Right renal cortex interstitium (tissue), 3 donors: ENCODE measurements around the gene FXYD5. TPM values are rescaled to one million over a fixed set of nuclear protein-coding genes. Genes with fewer than 3 reads are reported as not detected.
"Not testable (repeated sequence)": the region's sequence is repeated elsewhere in the genome, so short reads cannot be mapped to it uniquely, and the experiment has no call there.

Experiments
- DNase-seq, 3 donors: peaks; one replicate each; pipeline ENCODE4 v3.0.0-alpha.2; 2013; ENCODE audit warnings: low read depth in 3 of 3, low spot score in 2 of 3
- polyA plus RNA-seq, 3 donors: library from polyadenylated mRNA; unstranded; fragments of 120-200 nt; gene quantifications; one replicate each; pipeline ENCODE4 v1.2.1, GENCODE V29; 2013; ENCODE audit not compliant: insufficient read length in 3 of 3

The FXYD5 gene
- polyA plus RNA-seq, 3 donors: 19.1 to 36.7 (median 25.5) TPM

DNA sequence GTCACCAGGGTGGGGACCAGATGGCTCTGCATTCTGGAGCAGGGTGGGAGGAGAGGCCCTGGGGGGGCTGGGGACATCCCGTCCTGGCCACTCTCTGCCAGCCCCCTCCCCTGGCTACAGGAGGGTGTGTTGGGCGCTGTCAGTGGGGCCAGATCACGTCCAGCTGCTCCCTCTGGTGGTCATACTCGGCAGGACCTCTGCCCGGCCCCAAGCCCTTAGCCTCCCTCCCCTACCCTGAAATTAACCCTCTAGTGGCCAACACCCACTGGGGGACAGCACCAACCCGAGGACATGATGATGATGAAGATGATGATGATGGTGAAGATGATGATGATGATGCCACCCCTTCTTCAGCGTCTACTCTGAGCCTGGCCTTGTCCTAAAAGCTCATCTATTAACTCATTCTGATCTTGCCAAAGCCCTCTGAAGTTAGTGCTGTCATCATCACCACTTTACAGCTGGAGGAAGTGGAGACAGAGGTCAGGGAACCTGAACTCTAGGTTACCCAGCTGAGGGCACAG lies 19.1 kb upstream of the FXYD5 start:
- DNase-seq: peak in 1 of 3 donors; percentile 75

DNA sequence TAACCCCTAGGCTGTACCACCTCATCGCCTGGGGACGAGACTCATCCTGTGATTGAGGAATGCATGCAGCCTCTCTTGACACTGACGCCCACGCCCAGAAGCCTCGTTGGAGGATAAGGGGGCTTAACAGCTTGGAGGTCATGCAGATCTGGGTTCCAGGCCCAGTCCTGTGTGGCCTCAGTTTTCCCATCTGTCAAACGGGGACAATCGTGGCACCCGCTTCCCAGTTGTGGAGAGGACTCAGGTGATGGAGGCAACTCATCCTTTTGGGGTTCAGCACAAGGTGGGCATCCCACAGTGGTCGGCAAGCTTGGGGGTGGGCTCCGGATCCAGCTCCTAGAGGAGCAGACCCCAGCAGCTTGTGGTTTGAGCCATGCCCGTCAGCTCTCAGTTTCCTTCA lies 18.3 kb upstream of the FXYD5 start:
- DNase-seq: no peak

GRCh38 chr19:35136977-35137702 lies 17.4 kb upstream of the FXYD5 start:
- DNase-seq: no peak

- no peak for DNase-seq
Observed at GRCh38 chr19:35138305-35138892, 16.1 kb upstream of the FXYD5 start, which contains the start of gene FXYD1. FXYD1 (plus strand) TSS chr19:35138824; CDS start chr19:35140080, 1,256 bp downstream.

DNA sequence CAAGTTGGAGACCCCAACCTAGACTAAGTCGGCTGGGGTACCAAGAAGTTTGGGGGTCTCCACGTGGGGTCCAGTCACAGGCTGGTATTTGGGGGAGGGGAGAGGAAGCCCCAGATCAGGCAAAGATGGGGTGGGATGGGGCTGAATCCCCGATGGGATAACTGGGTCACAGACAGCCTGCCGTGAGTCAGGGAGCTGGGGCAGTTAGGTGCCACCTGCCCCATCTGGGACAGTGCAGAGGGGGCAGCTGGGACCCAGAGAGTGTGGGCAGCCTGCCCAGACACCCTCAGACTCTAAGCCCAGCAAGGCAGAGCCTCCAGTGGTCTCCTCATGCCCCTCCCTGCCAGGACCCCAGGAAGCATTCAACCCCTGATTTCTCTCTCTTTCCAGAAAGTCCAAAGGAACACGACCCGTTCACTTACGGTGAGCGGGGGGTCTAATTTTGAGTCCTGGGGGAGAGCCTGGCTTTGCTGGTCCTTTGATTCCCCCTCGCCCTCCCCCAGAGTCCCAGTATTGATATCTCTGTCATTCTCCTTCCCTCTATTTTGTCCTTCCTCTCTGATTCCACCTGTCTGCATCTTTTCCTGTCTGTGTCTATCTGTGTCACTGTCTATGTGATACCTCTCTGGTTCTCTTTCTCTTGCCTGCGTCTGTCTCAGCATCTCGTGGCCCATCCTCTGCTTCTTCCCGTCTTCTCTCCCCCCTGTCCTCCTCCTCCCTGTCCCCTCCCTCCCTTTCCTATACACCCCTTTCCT lies 14.2 kb upstream of the FXYD5 start:
- DNase-seq: no peak

DNA sequence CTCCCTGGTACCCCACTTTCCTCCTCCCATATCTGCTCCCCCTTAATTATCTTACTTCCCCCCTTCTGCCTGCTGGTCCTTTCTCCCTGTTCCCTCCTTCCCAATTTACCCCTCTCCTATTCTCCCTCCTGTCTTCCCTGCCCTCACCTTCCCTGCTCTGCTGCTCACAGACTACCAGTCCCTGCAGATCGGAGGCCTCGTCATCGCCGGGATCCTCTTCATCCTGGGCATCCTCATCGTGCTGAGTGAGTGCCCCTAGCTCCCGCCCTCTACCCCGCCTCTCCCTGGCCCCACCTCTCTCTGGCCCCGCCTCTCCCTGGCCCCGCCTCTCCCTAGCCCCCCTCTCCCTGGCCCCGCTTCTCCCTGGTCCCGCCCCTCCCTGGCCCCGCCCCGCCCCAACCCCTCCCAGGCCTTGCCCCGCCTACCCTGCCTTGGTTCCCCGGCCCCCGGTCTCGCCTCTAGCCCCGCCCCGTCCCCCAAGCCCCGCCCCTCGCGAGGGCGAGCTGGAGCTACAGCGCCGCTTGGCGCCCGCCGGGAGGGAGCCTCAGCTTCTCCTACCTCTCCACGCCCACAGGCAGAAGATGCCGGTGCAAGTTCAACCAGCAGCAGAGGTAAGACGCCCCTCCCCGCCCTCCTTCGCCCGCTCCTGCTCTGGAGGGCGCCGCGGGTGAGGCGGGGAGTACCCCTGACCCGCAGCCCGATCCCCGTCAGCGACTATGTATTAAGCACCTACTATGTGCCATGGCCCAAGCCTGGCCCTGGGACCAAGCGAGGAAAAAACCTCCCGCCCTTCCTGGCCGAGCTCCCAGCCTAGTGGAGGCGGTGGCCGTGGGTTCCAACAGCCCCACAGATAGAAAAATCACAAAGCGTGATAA lies 13.3 kb upstream of the FXYD5 start:
- DNase-seq: no peak

- no peak for DNase-seq
Observed at GRCh38 chr19:35141837-35142605, 12.5 kb upstream of the FXYD5 start.

DNA sequence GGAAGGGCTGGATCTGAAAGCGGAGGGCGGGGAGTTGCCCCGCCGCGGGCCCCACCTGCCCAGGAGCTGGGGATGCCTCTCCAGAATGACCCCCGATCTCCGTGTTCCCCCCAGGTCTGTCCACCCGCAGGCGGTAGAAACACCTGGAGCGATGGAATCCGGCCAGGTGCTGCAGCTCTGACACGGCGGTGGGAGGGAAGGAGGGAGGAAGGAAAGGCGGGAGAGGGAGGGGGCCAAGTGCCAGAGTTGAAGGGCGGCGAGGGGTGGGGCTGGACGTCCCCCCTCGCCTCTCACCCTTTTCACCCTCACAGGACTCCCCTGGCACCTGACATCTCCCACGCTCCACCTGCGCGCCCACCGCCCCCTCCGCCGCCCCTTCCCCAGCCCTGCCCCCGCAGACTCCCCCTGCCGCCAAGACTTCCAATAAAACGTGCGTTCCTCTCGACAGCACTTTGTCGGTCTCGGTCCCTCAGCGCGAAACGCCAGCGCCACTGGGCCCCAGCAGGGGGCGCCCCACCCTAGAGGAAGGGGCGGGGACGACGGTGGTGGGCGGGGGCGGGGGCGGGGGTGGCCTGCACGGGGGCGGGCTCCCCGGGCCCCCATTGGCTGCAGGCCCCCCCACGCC lies 11.8 kb upstream of the FXYD5 start:
- no peak for DNase-seq

- no peak for DNase-seq
Observed at GRCh38 chr19:35143231-35143715, 11.3 kb upstream of the FXYD5 start, which contains the start of gene FXYD7. FXYD7 (plus strand) TSS chr19:35143255; CDS start chr19:35143334, 79 bp downstream.

GRCh38 chr19:35143818-35144217 lies 10.7 kb upstream of the FXYD5 start:
- DNase-seq: no peak

- no peak for DNase-seq
Observed at GRCh38 chr19:35144259-35144599, 10.3 kb upstream of the FXYD5 start.

DNA sequence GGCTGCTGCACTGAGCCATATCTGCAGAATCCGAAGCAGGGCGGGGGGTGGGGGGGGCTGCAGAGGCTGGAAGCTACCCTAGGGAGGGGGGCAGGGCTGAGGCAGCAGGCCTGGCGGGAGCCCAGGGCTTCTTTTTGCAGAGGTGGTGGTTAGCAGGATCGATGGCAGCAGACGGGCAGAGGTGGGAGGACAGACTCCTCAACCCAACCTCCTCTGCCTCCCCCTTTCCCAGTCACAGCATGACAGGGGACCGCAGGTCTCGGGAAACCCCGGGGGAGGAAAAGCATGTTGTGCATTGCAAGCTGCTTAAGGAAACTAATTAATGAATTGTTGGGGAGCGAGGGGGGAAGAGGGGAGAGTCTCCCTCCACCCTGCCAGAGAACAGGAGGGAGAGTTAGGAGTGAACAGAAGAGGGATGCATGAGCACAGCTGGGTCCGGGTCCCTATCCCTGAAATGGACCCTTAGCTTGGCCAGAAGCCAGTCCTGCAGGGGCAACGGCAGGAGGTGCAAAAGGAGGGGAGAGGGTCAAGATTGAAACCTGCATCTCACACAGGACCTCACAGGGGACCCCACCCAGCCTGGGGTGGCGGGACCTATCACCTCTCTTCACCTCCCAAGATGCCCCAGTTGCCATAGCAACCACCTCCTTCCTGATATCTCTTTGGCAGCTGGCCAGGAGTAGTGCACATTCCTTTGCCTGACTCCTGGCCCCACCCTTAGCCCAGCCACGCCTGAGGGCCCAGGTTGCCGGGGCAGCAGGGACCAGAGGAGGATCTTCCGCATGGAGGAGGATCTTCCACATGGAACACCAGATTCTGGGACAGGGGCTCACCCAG lies 9.7 kb upstream of the FXYD5 start:
- no peak for DNase-seq

GRCh38 chr19:35146746-35147459 lies 7.6 kb upstream of the FXYD5 start:
- no peak for DNase-seq

- no peak for DNase-seq
Observed at GRCh38 chr19:35149463-35149862, 5.1 kb upstream of the FXYD5 start.

DNA sequence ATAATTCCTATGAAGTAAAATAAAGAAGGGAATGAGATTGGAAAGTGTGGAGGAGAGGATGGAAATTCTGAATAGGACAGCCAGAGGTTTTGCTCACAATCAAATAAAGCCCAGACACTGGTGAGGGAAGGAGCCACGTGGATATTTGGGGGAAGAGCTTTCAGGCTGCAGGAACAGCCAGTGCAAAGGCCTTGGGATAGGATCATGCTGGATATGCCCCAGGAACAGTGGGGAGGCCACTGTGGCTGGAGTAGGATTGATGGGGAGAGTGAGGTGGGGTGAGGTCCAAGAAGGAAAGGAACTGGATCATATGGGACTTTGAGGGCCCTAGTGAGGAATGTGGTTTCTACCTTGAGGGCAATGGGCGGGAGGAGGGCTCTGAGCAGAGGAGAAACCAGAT lies 4.1 kb upstream of the FXYD5 start:
- DNase-seq: no peak

DNA sequence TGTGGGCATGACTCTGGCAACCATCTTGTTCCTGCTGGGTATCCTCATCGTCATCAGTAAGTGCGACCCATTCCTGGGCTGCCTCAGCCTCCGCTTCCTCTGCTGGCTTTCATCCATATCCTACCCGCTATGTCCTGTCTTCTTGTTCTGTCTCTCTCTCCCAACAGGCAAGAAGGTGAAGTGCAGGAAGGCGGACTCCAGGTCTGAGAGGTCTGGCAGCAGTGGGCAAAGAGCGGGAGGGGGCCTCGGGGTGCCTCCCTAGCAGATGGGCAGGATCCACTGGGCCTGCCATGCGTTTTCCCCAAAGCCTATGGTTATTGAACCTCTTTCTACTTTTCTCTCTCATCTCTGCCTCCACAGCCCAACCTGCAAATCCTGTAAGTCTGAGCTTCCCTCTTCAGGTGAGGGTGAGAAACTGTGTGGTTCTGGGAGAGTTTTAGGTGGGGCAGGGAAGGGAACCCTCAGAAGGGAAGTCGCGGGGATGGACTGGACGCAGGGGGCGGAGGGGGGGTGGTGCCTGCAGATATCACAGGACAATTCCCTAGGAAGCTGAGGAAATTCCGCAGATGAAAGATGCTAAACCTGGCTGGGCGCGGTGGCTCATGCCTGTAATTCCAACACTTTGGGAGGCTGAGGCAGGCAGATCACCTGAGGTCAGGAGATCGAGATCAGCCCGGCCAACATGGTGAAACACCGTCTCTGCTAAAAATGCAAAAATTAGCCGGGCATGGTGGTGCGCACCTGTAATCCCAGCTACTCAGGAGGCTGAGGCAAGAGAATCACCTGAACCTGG lies 3.1 kb upstream of the FXYD5 start:
- DNase-seq: no peak

DNA sequence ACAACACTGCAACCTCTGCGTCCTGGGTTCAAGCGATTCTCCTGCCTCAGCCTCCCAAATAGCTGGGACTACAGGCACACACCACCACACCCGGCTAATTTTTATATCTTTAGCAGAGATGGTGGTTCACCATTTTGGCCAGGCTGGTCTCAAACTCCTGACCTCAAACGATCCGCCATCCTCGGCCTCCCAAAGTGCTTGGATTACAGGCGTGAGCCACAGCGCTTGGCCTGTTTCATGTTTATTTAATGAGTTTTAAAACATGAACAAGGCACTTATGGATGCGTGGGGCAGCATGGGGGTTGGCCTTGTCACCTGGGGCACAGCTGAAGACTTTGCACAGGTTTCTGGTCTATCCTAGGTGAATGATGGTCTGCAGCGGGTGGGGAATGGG lies 1.4 kb upstream of the FXYD5 start:
- not testable (repeated sequence) for DNase-seq
